ENCODE results near the gene MACROD2. TPM values are rescaled to one million over a fixed set of nuclear protein-coding genes. Genes with fewer than 3 reads are reported as not detected.
"Not testable (repeated sequence)": the region's sequence is repeated elsewhere in the genome, so short reads cannot be mapped to it uniquely, and the experiment has no call there.

The MACROD2 gene
- total RNA-seq, 1 donor from 2014 or later: 47.7 TPM

GRCh38 chr20:14953736-14954135 is 958.4 kb downstream of the MACROD2 start:
- FAIRE-seq (no peak), DNase-seq (ENCODE audit: low spot score in 2 of 2) (no peak)

DNA sequence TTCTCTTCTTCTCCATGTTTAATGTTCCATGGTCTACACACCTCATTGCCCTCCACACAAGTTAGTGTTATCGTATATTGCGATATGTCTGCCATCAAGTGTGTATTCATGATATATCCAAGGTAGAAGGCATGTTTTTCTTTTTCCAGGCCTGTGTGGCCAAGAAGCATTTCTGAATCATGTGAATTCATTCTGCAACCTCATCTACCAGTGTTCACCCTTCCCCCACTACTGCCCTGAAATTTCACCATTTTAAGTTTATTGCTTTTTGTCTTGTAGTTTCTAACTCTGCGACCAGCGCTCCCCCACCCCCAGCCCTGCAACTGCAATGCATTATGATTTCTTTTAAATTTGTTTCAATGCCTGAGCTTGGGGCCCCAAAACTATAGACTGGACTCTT is 960.1 kb downstream of the MACROD2 start:
- FAIRE-seq: no peak
- no peak for DNase-seq (ENCODE audit: low spot score in 2 of 2)

GRCh38 chr20:14956026-14956425 is 960.7 kb downstream of the MACROD2 start:
- FAIRE-seq (no peak), DNase-seq (ENCODE audit: low spot score in 2 of 2) (no peak)

GRCh38 chr20:14956538-14956937 is 961.2 kb downstream of the MACROD2 start:
- no peak for DNase-seq (ENCODE audit: low spot score in 2 of 2)
- no peak for FAIRE-seq

DNA sequence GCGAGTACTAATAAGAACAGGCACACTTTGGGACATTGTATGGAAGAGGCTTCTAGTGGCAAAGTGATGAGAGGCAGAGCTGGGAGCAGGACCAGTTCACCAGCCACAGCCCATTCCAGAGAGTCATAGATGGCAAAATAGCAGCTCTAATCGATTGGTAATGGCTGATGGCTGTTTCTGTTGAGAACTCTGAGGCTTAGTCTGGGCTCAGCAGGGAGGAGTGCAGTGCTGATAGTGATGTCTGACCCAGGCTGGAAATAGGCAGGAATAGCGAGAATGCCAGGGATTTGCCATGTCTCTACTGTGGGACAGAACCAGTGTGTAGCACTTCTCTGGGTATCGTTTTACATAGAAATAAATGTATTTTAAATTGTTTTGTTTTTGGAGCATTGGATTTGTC is 962.1 kb downstream of the MACROD2 start:
- FAIRE-seq: no peak
- DNase-seq (ENCODE audit: low spot score in 2 of 2): no peak

- no peak for DNase-seq (ENCODE audit: low spot score in 2 of 2)
- no peak for FAIRE-seq
Observed at GRCh38 chr20:14958626-14959025, 963.3 kb downstream of the MACROD2 start.

GRCh38 chr20:14959506-14960475 is 964.5 kb downstream of the MACROD2 start:
- no peak for FAIRE-seq
- DNase-seq (ENCODE audit: low spot score in 2 of 2): no peak

- no peak for FAIRE-seq
Observed at GRCh38 chr20:14960831-14961230, 965.5 kb downstream of the MACROD2 start.

GRCh38 chr20:14963262-14963663 is 967.9 kb downstream of the MACROD2 start:
- FAIRE-seq (no peak), DNase-seq (ENCODE audit: low spot score in 2 of 2) (no peak)

More at GRCh38 chr20:14960831-14961230, 965.5 kb downstream of the MACROD2 start:
- no peak for DNase-seq (ENCODE audit: low spot score in 2 of 2)

GRCh38 chr20:14966203-14966602 is 970.9 kb downstream of the MACROD2 start:
- DNase-seq (ENCODE audit: low spot score in 2 of 2) (no peak), FAIRE-seq (no peak)

DNA sequence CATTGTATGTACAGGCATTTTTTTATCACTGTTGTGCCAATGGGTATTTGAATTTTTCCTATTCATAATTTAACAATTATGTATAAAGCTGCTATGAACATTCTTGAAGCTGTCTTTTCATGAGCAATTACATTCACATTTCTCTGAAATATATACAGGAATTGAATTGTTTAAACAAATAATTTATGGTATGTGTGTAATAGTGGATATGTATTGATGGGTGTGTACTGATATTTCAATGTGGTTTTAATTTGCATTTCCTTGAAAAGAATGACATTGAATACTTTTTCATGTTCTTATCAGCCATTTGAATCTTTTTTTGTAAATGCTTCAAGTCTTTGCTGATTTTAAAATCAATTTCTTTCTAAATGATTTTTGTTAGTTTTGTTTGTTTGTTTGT is 971.5 kb downstream of the MACROD2 start:
- DNase-seq (ENCODE audit: low spot score in 2 of 2): no peak

DNA sequence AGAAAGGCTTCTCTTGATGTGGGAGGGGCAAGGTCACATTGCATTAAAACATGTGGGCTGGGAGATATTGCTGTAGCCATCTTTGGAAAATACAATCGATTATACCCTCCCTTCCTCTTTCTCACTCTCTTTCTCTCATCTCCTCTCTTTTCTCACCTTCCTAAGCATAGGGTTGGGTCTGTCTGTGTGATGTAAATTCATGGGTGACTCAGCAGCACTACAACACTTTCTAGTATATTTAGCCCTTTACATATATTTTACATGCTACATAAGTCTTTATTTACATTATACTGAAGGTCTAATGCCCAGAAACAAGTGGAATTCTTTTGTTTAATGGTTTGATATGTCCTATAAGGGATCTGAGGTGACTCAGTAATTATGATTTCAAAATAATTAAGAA is 976.9 kb downstream of the MACROD2 start:
- FAIRE-seq: no peak
- no peak for DNase-seq (ENCODE audit: low spot score in 2 of 2)

More for the DNA sequence above, 971.5 kb downstream of the MACROD2 start:
- FAIRE-seq: no peak

- DNase-seq (ENCODE audit: low spot score in 2 of 2) (no peak), FAIRE-seq (no peak)
Observed at GRCh38 chr20:14972690-14973089, 977.4 kb downstream of the MACROD2 start.

DNA sequence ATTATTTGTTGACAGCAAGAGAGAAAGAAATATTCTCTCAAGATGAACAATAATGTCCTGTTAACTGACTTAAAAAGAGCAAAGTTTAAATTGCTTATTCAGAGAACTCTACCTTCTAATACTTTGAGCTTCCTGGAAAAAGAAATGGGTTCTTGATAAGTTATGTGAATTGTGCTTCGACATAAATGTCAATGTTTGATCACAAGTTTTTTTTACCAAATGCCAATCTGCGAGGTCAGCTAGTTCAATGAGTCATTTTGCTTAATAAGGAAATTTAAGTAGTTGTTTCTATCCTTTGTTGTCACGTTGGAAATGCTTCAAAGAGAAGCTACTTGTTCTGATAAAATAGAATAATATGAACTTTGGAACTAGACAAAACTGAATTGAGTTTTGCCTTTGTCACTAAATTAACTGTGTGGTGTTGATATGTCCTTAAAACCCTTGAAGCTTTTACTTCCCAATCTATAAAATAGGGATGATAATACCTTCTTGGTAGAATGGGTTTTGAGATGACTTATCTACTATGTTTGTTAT is 984.2 kb downstream of the MACROD2 start:
- DNase-seq (ENCODE audit: low spot score in 2 of 2): no peak
- no peak for FAIRE-seq

DNA sequence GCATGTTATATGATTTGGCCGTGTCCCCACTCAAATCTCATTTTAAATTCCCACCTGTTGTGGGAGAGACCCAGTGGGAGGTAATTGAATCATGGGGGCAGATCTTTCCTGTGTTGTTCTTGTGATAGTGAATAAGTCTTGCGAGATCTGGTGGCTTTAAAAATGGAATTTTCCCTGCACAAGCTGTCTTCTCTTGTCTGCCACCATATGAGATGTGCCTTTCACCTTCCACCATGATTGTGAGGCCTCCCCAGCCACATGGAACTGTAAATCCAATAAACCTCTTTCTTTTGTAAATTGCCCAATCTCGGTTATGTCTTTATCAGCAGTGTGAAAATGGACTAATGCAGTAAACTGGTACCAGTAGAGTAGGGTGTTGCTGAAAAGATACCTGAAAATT is 986.2 kb downstream of the MACROD2 start:
- FAIRE-seq: not testable (repeated sequence)

GRCh38 chr20:14982324-14982723 is 987.0 kb downstream of the MACROD2 start:
- not testable (repeated sequence) for DNase-seq (ENCODE audit: low spot score in 2 of 2); FAIRE-seq

More for the DNA sequence above, 986.2 kb downstream of the MACROD2 start:
- not testable (repeated sequence) for DNase-seq (ENCODE audit: low spot score in 2 of 2)

- DNase-seq (ENCODE audit: low spot score in 2 of 2) (no peak), FAIRE-seq (no peak)
Observed at GRCh38 chr20:14984305-14984704, 989.0 kb downstream of the MACROD2 start.

DNA sequence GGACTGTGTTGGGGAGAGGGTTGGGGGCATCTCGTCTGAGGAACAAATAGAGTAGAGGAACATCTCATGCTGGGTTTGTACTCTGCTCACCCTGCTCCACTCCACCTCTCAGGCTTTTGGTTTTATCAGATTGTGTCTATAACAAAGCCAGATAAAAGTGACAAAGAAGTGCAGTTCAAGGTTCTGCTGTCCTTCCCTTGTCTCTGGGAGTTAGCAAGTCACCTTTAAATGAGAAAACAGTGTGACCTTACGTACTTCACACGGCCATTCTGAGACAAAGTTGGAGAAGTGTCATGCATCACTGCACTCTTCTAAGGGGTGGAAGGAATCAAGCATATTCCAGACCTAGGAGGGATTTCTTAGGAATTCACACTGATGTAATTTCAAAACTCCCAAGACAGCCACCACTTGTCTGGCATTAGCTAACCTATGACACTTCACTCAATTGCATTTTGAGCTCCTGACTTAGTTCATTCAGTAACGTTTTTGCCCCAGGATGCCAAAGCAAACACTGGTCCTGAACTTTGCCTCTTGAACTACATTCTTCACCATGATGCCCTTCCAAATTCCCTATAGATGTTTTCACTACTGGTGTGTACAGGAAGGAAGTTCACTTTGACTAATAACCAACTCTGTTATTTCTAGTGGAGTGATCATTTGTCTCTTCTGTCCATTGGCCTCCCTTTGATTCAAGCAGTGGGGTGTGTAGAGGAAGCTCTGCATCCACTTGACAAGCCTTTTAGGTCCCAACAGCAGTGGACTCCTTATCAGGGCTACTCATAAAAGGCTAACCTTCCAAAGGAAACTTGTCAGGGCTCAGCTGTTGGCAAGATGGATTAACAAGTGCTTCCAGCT is 989.7 kb downstream of the MACROD2 start:
- FAIRE-seq (no peak), DNase-seq (ENCODE audit: low spot score in 2 of 2) (no peak)

DNA sequence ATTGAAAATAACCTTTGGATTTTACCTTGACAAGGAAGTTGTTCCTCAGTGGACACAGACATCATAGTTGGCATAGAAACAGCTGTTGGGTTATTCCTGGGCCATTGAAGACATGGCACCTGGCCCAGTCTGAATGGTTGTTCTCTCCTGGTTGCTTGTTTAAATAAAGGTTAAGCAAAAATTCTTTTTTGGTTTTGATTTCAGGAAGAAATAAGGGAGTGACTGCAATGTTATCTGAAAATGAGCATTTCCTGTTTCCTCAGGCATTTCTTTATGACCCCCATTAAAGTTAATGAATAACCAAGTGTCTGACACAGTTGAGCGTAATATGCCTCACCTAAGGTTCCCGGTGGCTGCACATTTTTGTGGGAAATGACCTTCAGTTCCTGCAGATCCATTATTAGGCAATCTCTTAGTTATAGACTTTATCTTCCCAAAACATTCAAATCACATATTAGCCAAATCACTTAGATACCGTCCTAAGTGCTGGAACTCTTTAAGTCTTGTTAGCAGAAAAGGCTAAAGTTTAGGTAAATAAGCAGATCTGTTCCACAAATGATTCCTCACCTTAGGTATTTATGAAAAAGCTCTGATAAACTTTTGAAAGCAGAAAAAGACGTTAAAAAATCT is 990.8 kb downstream of the MACROD2 start:
- DNase-seq (ENCODE audit: low spot score in 2 of 2) (no peak), FAIRE-seq (no peak)

GRCh38 chr20:14986656-14987055 is 991.3 kb downstream of the MACROD2 start:
- FAIRE-seq: no peak
- no peak for DNase-seq (ENCODE audit: low spot score in 2 of 2)
